Gastrocnemius medialis (tissue), 4 donors: ENCODE results near the gene SMYD3.

ENCODE experiments used
- CTCF ChIP-seq, 5 experiments: fragments of 450-650 bp in 3 of 5; fragments of 200-600 bp in 2 of 5; sonication (generic) in 2 of 5; IDR thresholded peaks in 4 of 5; conservative IDR thresholded peaks in 1 of 5; 1 replicate in 4 of 5; 2 replicates in 1 of 5; pipeline ENCODE4 v1.5.1; 2016 to 2019; ENCODE audit warnings: antibody characterized with exemption in 5 of 5, mild to moderate bottlenecking in 3 of 5, moderate library complexity in 3 of 5
- POLR2A ChIP-seq, 2 donors: fragments of 450-650 bp; IDR thresholded peaks; one replicate each; pipeline ENCODE4 v1.6.1; 2017; ENCODE audit warnings: antibody characterized with exemption in 2 of 2, mild to moderate bottlenecking in 2 of 2, moderate library complexity in 2 of 2

GRCh38 chr1:246095443-246095842 is 411.6 kb downstream of the SMYD3 start:
- TF ChIP-seq CTCF (IDR thresholded peaks at IDR 0.05 in 4 of 5, conservative IDR thresholded peaks at IDR 0.05 in 1 of 5), result no peak
- no peak for TF ChIP-seq POLR2A (IDR thresholded peaks at IDR 0.05)
